IMR-90 (cell line): ENCODE data around the gene FAM76A. TPM values are rescaled to one million over a fixed set of nuclear protein-coding genes. Genes with fewer than 3 reads are reported as not detected.
A peak's percentile ranks its signal among the peaks of the same experiment; 100 is the strongest.

Experiments
- ATAC-seq: fragments of 200-7000 bp; cut with Tn5 transposase; 2 replicates; pipeline ENCODE4 v1.9.1; 2020; ENCODE audit warnings: low read depth, mild to moderate bottlenecking, moderate library complexity
- BruUV-seq: library from RNA; stranded (reverse); fragments of 400-500 nt; replicated peaks from 2 replicates; lab custom pipeline; 2021; lab: Mats Ljungman, UMichigan
- CTCF ChIA-PET: fragments of 300-600 bp; formaldehyde crosslinking; extraction: SDS; loops from one replicate; lab custom pipeline; 2021; ENCODE audit warnings: antibody characterized with exemption; lab: Yijun Ruan, JAX
- POLR2A ChIA-PET: fragments of 300-600 bp; sonication (Branson Sonifier 250); formaldehyde crosslinking; loops from one replicate; lab custom pipeline; 2022; ENCODE audit warnings: antibody characterized with exemption; ENCODE audit not compliant: unreplicated experiment; lab: Charles Lee
- DNase-seq: peaks from one replicate; pipeline ENCODE4 v3.0.0; 2013
- H2AFZ ChIP-seq: replicated peaks from 2 replicates; pipeline ENCODE3; 2013; ENCODE audit warnings: low read length, mild to moderate bottlenecking; ENCODE audit not compliant: poor library complexity
- H2AK5ac ChIP-seq: 2 replicates; pipeline ENCODE4 v1.6.1; 2013; ENCODE audit warnings: low read depth, low read length, inconsistent platforms
- H2AK9ac ChIP-seq: replicated peaks from 2 replicates; pipeline ENCODE3; 2013; ENCODE audit warnings: mild to moderate bottlenecking, low read depth, low read length, moderate library complexity; ENCODE audit not compliant: poor library complexity
- H2BK120ac ChIP-seq: 2 replicates; pipeline ENCODE4 v1.6.1; 2013; ENCODE audit warnings: low read depth, low read length, inconsistent platforms
- H2BK15ac ChIP-seq: 3 replicates; pipeline ENCODE4 v1.6.1; 2013; ENCODE audit warnings: low read depth, low read length, inconsistent platforms
- H2BK20ac ChIP-seq: 2 replicates; pipeline ENCODE4 v1.6.1; 2013; ENCODE audit warnings: low read depth, mild to moderate bottlenecking, inconsistent platforms, low read length, moderate library complexity
- H2BK5ac ChIP-seq: 2 replicates; pipeline ENCODE4 v1.6.1; 2013; ENCODE audit warnings: mild to moderate bottlenecking, low read depth, low read length, inconsistent platforms; ENCODE audit not compliant: poor library complexity, severe bottlenecking
- H3K14ac ChIP-seq: replicated peaks from 2 replicates; pipeline ENCODE4 v1.6.1; 2013; ENCODE audit warnings: low read depth, low read length, inconsistent platforms
- H3K18ac ChIP-seq: 2 replicates; pipeline ENCODE4 v1.6.1; 2013; ENCODE audit warnings: low read depth, low read length, control low read depth
- H3K23ac ChIP-seq: 2 replicates; pipeline ENCODE4 v1.6.1; 2013; ENCODE audit warnings: low read depth, low read length, inconsistent platforms
- H3K27ac ChIP-seq: 2 replicates; pipeline ENCODE4 v1.5.1; 2013; ENCODE audit warnings: mild to moderate bottlenecking, control low read depth, low read length; ENCODE audit not compliant: insufficient read depth
- H3K27me3 ChIP-seq: 2 replicates; pipeline ENCODE4 v1.6.1; 2013; ENCODE audit warnings: low read length; ENCODE audit not compliant: control insufficient read depth, insufficient read depth
- H3K36me3 ChIP-seq: 2 replicates; pipeline ENCODE4 v1.6.1; 2013; ENCODE audit warnings: low read length, mixed read lengths; ENCODE audit not compliant: control insufficient read depth, insufficient read depth
- H3K4ac ChIP-seq: 2 replicates; pipeline ENCODE4 v1.6.1; 2013; ENCODE audit warnings: low read depth, low read length, inconsistent platforms
- H3K4me1 ChIP-seq: 2 replicates; pipeline ENCODE4 v1.6.1; 2013; ENCODE audit warnings: low read length, mixed read lengths; ENCODE audit not compliant: control insufficient read depth, insufficient read depth
- H3K4me2 ChIP-seq: 2 replicates; pipeline ENCODE4 v1.6.1; 2013; ENCODE audit warnings: low read depth, mild to moderate bottlenecking, control low read depth, low read length, moderate library complexity
- H3K4me3 ChIP-seq: 2 replicates; pipeline ENCODE4 v1.5.1; 2013; ENCODE audit warnings: low read depth, mild to moderate bottlenecking, control low read depth, low read length, moderate library complexity; ENCODE audit not compliant: insufficient read depth
- H3K56ac ChIP-seq: 2 replicates; pipeline ENCODE4 v1.6.1; 2013; ENCODE audit warnings: low read length, inconsistent platforms; ENCODE audit not compliant: insufficient read depth; ENCODE audit errors: extremely low read depth
- H3K79me1 ChIP-seq, 2 experiments: 2 replicates each; pipeline ENCODE4 v1.6.1; 2013; ENCODE audit warnings: low read length in 2 of 2, inconsistent platforms in 1 of 2, low read depth in 1 of 2
- H3K9ac ChIP-seq: 2 replicates; pipeline ENCODE4 v1.6.1; 2013; ENCODE audit warnings: low read depth, low read length, control low read depth
- H3K9me1 ChIP-seq: 2 replicates; pipeline ENCODE4 v1.6.1; 2013; ENCODE audit warnings: low read length, inconsistent platforms; ENCODE audit not compliant: insufficient read depth
- H3K9me3 ChIP-seq: 2 replicates; pipeline ENCODE4 v1.6.1; 2013; ENCODE audit warnings: low read length; ENCODE audit not compliant: control insufficient read depth, insufficient read depth
- H4K20me1 ChIP-seq: 2 replicates; pipeline ENCODE4 v1.6.1; 2013; ENCODE audit warnings: low read length, inconsistent platforms; ENCODE audit not compliant: insufficient read depth
- H4K5ac ChIP-seq: 2 replicates; pipeline ENCODE4 v1.6.1; 2013; ENCODE audit warnings: mild to moderate bottlenecking, low read depth, low read length, control low read depth
- H4K8ac ChIP-seq, 2 experiments: 2 replicates each; pipeline ENCODE4 v1.6.1; 2013; ENCODE audit warnings: low read depth in 2 of 2, low read length in 2 of 2, control low read depth in 1 of 2, inconsistent platforms in 1 of 2
- H4K91ac ChIP-seq: 2 replicates; pipeline ENCODE4 v1.6.1; 2013; ENCODE audit warnings: low read depth, low read length, inconsistent platforms; ENCODE audit not compliant: insufficient read depth
- BHLHE40 ChIP-seq: fragments of 150-350 bp; IDR thresholded peaks from 2 replicates; pipeline ENCODE4 v1.6.1; 2016; ENCODE audit warnings: mild to moderate bottlenecking, low read depth, low read length
- CEBPB ChIP-seq: IDR thresholded peaks from 2 replicates; pipeline ENCODE4 v1.6.1; 2012; ENCODE audit warnings: low read depth, low read length, improper control_type of control experiment
- CTCF ChIP-seq: conservative IDR thresholded peaks from 2 replicates; pipeline ENCODE4 v1.5.1; 2012; ENCODE audit warnings: mild to moderate bottlenecking, low read depth, low read length, improper control_type of control experiment
- ELK1 ChIP-seq: fragments of 150-350 bp; IDR thresholded peaks from 2 replicates; pipeline ENCODE4 v1.6.1; 2016; ENCODE audit warnings: low read depth, mild to moderate bottlenecking, low read length, moderate library complexity, borderline replicate concordance
- FOS ChIP-seq: fragments of 150-350 bp; IDR thresholded peaks from 2 replicates; pipeline ENCODE4 v1.6.1; 2016; ENCODE audit warnings: low read depth, low read length
- MAFK ChIP-seq: IDR thresholded peaks from 2 replicates; pipeline ENCODE4 v1.6.1; 2012; ENCODE audit warnings: low read depth, low read length, improper control_type of control experiment
- MAZ ChIP-seq: IDR thresholded peaks from 2 replicates; pipeline ENCODE4 v1.6.1; 2012; ENCODE audit warnings: low read depth, mild to moderate bottlenecking, low read length, improper control_type of control experiment, moderate library complexity, borderline replicate concordance
- NFE2L2 ChIP-seq: fragments of 150-350 bp; IDR thresholded peaks from 2 replicates; pipeline ENCODE4 v1.6.1; 2016; ENCODE audit warnings: low read depth, mild to moderate bottlenecking, low read length
- POLR2A ChIP-seq: IDR thresholded peaks from 2 replicates; pipeline ENCODE4 v1.6.1; 2012; ENCODE audit warnings: mild to moderate bottlenecking, low read depth, low read length
- RAD21 ChIP-seq: IDR thresholded peaks from 2 replicates; pipeline ENCODE4 v1.6.1; 2012; ENCODE audit warnings: low read length, improper control_type of control experiment
- RFX5 ChIP-seq: IDR thresholded peaks from 2 replicates; pipeline ENCODE4 v1.8.0; 2012; ENCODE audit warnings: low read depth, mild to moderate bottlenecking, low read length, moderate library complexity
- SMC3 ChIP-seq: fragments of 150-350 bp; IDR thresholded peaks from 2 replicates; pipeline ENCODE4 v1.6.1; 2016; ENCODE audit warnings: low read depth, mild to moderate bottlenecking, antibody characterized with exemption, low read length, moderate library complexity
- WGBS, 2 experiments: methylation state at CpG; one replicate each; pipeline versions ENCODE4 v1.1.5 to v1.1.7; 2013; ENCODE audit warnings: missing lambda C conversion rate in 2 of 2; ENCODE audit not compliant: insufficient read length in 1 of 2; ENCODE audit errors: extremely low coverage in 2 of 2; 5-methylcytosine and 5-hydroxymethylcytosine counted together
- dilution Hi-C: fragments of 300-500 bp; cut with HindIII; formaldehyde crosslinking; loops from one replicate; pipeline ENCODE4 v1.14.3; 2018; ENCODE audit warnings: low sequenced_read_pairs; ENCODE audit not compliant: unreplicated experiment
- in situ Hi-C: fragments of 300-500 bp; cut with MboI; formaldehyde crosslinking; loops from 3 replicates; pipeline ENCODE4 v1.14.3; 2019; ENCODE audit warnings: low sequenced_read_pairs, inconsistent platforms, mixed read lengths
- intact Hi-C: fragments of 100-400 bp; cut with micrococcal nuclease; formaldehyde crosslinking; loops from 2 replicates; pipeline ENCODE4 v1.10.0; 2022
- polyA plus RNA-seq, 3 experiments: library from polyadenylated mRNA; depleted of rRNA; stranded (reverse); fragments of >200 nt; gene quantifications; 2 replicates each; pipeline ENCODE4 v1.2.3, GENCODE V29; 2012; ENCODE audit warnings: low replicate concordance in 1 of 3
- total RNA-seq: library from RNA; depleted of rRNA; stranded (reverse); fragments of >200 nt; gene quantifications from 2 replicates; pipeline ENCODE4 v1.2.3, GENCODE V29; 2012

The FAM76A gene
- total and polyA plus RNA-seq, 2 of the 4 experiments (the other 2 are of a cell fraction): 2.3 to 10.0 TPM

- TF ChIP-seq POLR2A (no peak), FOS (no peak), MAFK (no peak), CTCF (peak; percentile 48), CEBPB (no peak), SMC3 (peak; percentile 41; the same call in 1 of the 2 replicates), ELK1 (no peak), RFX5 (no peak), BHLHE40 (no peak), NFE2L2 (no peak), RAD21 (peak; percentile 30; the same call in 1 of the 2 replicates), MAZ (no peak)
- Histone ChIP-seq H3K36me3 (no peaks in the 10 kb centered on the region), H3K14ac (no peak overlapping the region), H4K5ac (no peak overlapping the region), H4K91ac (no peak overlapping the region), H2AFZ (no peak overlapping the region), H2BK5ac (no peak overlapping the region), H4K20me1 (no peaks in the 10 kb centered on the region), H3K56ac (no peak overlapping the region), H3K4ac (no peak overlapping the region), H2AK5ac (no peak overlapping the region), H3K79me1 (no peaks in the 10 kb centered on the region), H3K18ac (no peak overlapping the region), H3K9me1 (no peaks in the 10 kb centered on the region), H2BK20ac (no peak overlapping the region), H3K27ac (no peak overlapping the region), H3K4me2 (no peak overlapping the region), H3K23ac (no peak overlapping the region), H3K4me1 (no peaks in the 10 kb centered on the region), H2BK120ac (no peak overlapping the region), H2AK9ac (no peak overlapping the region), H3K9ac (no peak overlapping the region), H2BK15ac (no peak overlapping the region), H3K4me3 (no peak overlapping the region), H4K8ac (no peak overlapping the region), H3K27me3 (peaks cover 18% of the 10 kb centered on the region), H3K9me3 (peaks cover 9% of the 10 kb centered on the region)
- in situ Hi-C loops (no loop called here), intact Hi-C loops (loop anchor here (1.0 kb wide), 1 partner anchor 47 kb away; the partner anchor contains the start of gene IFI6), dilution Hi-C loops (no loop called here)
- no TSS peak for BruUV-seq
- ATAC-seq: peak; percentile 72
- DNase-seq: peak; percentile 6
- WGBS, 2 experiments: 71% methylated on average over 3 of the region's 5 CpGs; no CpG with 5 or more reads in 1 of the 2 experiments
- ChIA-PET CTCF (interaction anchor here (0.6 to 1.1 kb wide), 2 partner anchors 50 to 83 kb away, joined by 4 to 6 read pairs; no protein-coding TSS in a partner anchor), POLR2A (no interaction called here)
Measured at GRCh38 chr1:27719286-27720251, 6.2 kb upstream of the FAM76A start.
